SK-N-SH treated with all-trans-retinoic acid at 6 μM for 48 hours (cell line): ENCODE data around the gene BLID.

Experiments used
- ATAC-seq: fragments of 200-7000 bp; cut with Tn5 transposase; 3 replicates; pipeline ENCODE4 v1.9.1; 2020; ENCODE audit warnings: mild to moderate bottlenecking, moderate library complexity
- ARNTL ChIP-seq: fragments of 450-650 bp; formaldehyde crosslinking; IDR thresholded peaks from 2 replicates; pipeline ENCODE4 v1.5.0; 2020; ENCODE audit warnings: low read depth, mild to moderate bottlenecking, moderate library complexity, borderline replicate concordance
- BACH2 ChIP-seq: fragments of 250-450 bp; sonication (Bioruptor Pico); IDR thresholded peaks from 2 replicates; pipeline ENCODE4 v1.9.0; 2021; ENCODE audit warnings: mild to moderate bottlenecking, borderline replicate concordance
- CREB5 ChIP-seq: fragments of 250-450 bp; sonication (Bioruptor Pico); IDR thresholded peaks from 2 replicates; pipeline ENCODE4 v1.5.1; 2020; ENCODE audit warnings: low read depth, mild to moderate bottlenecking, moderate library complexity
- CSDC2 ChIP-seq: fragments of 250-450 bp; sonication (Bioruptor Pico); IDR thresholded peaks from 2 replicates; pipeline ENCODE4 v1.5.0; 2020; ENCODE audit warnings: mild to moderate bottlenecking, moderate library complexity
- ESRRG ChIP-seq: fragments of 250-450 bp; sonication (Bioruptor Pico); IDR thresholded peaks from 2 replicates; pipeline ENCODE4 v1.6.1; 2021; ENCODE audit warnings: mild to moderate bottlenecking
- GLIS3 ChIP-seq: fragments of 250-450 bp; sonication (Bioruptor Pico); IDR thresholded peaks from 2 replicates; pipeline ENCODE4 v1.5.0; 2020; ENCODE audit warnings: mild to moderate bottlenecking, moderate library complexity
- ISL1 ChIP-seq: fragments of 250-450 bp; sonication (Bioruptor Pico); IDR thresholded peaks from 2 replicates; pipeline ENCODE4 v2.1.2; 2022; ENCODE audit warnings: mild to moderate bottlenecking, moderate library complexity
- OSR1 ChIP-seq: fragments of 250-450 bp; sonication (Bioruptor Pico); IDR thresholded peaks from 2 replicates; pipeline ENCODE4 v1.8.0; 2022; ENCODE audit warnings: moderate library complexity, mild to moderate bottlenecking, inconsistent platforms
- PPARA ChIP-seq: fragments of 250-450 bp; sonication (Bioruptor Pico); IDR thresholded peaks from 2 replicates; pipeline ENCODE4 v1.5.0; 2020; ENCODE audit warnings: mild to moderate bottlenecking, borderline replicate concordance
- RARB ChIP-seq: fragments of 250-450 bp; sonication (Bioruptor Pico); IDR thresholded peaks from 2 replicates; pipeline ENCODE4 v1.8.0; 2021; ENCODE audit warnings: mild to moderate bottlenecking, moderate library complexity
- SNAI2 ChIP-seq: fragments of 250-450 bp; sonication (Bioruptor Pico); IDR thresholded peaks from 2 replicates; pipeline ENCODE4 v1.5.0; 2020; ENCODE audit warnings: mild to moderate bottlenecking, moderate library complexity
- TCF4 ChIP-seq: fragments of 250-450 bp; sonication (Bioruptor Pico); IDR thresholded peaks from 2 replicates; pipeline ENCODE4 v1.8.0; 2021; ENCODE audit warnings: mild to moderate bottlenecking, moderate library complexity, borderline replicate concordance
- TOX ChIP-seq: fragments of 250-450 bp; sonication (Bioruptor Pico); IDR thresholded peaks from 2 replicates; pipeline ENCODE4 v1.8.0; 2021; ENCODE audit warnings: mild to moderate bottlenecking, moderate library complexity, borderline replicate concordance
- TSHZ2 ChIP-seq: fragments of 250-450 bp; sonication (Bioruptor Pico); IDR thresholded peaks from 2 replicates; pipeline ENCODE4 v1.5.0; 2020; ENCODE audit warnings: mild to moderate bottlenecking, moderate library complexity
- ZC3H10 ChIP-seq: fragments of 250-450 bp; sonication (Bioruptor Pico); IDR thresholded peaks from 2 replicates; pipeline ENCODE4 v1.5.1; 2021; ENCODE audit warnings: mild to moderate bottlenecking, moderate library complexity
- ZNF565 ChIP-seq: fragments of 450-650 bp; formaldehyde crosslinking; conservative IDR thresholded peaks from 2 replicates; pipeline ENCODE4 v1.5.0; 2020; ENCODE audit warnings: low read depth, mild to moderate bottlenecking, moderate library complexity
- ZNF70 ChIP-seq: fragments of 450-650 bp; formaldehyde crosslinking; IDR thresholded peaks from 2 replicates; pipeline ENCODE4 v1.5.0; 2020; ENCODE audit warnings: mild to moderate bottlenecking, moderate library complexity
- ZNF8 ChIP-seq: fragments of 450-650 bp; formaldehyde crosslinking; IDR thresholded peaks from 2 replicates; pipeline ENCODE4 v1.5.0; 2020; ENCODE audit warnings: mild to moderate bottlenecking, moderate library complexity
- TF ChIP-seq, protein P1 (sequence below): fragments of 250-450 bp; sonication (Bioruptor Pico); IDR thresholded peaks from 2 replicates; pipeline ENCODE4 v1.8.0; 2021; ENCODE audit warnings: low read depth, mild to moderate bottlenecking, moderate library complexity, borderline replicate concordance
- TF ChIP-seq, protein P2 (sequence below): fragments of 250-450 bp; sonication (Bioruptor Pico); IDR thresholded peaks from 2 replicates; pipeline ENCODE4 v1.8.0; 2020; ENCODE audit warnings: mild to moderate bottlenecking, moderate library complexity, borderline replicate concordance
- TF ChIP-seq, protein P3 (sequence below): fragments of 250-450 bp; sonication (Bioruptor Pico); IDR thresholded peaks from 2 replicates; pipeline ENCODE4 v1.5.1; 2021; ENCODE audit warnings: mild to moderate bottlenecking, moderate library complexity

The BLID gene

GRCh38 chr11:122069707-122070360 is 46.2 kb downstream of the BLID start:
- ATAC-seq: peak; percentile 83

DNA sequence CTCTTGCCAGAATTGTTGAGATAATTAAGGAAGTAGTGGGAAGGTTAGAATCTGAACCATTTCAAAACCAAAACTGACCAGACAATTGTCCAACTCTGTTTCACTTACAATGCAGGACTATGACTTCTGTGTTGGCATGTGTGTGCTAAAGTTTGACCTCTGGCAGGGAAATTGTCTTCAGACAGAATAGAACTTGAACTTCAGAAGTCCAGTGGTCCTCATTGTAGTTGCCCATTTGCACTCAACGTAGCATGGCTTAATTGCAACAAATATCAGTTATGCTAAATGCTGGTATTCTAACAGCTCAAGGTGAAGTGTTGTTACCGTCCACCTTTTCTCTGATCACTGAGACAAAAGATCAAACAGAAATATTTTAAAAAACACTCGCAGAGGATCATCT is 47.2 kb downstream of the BLID start:
- no peak for ATAC-seq
- TF ChIP-seq ZNF565 (CRISPR knock-in tag) (no peak), TOX (CRISPR knock-in tag) (no peak), TCF4 (no peak), ZNF70 (CRISPR knock-in tag) (no peak), SNAI2 (CRISPR knock-in tag) (no peak), OSR1 (no peak), RARB (CRISPR knock-in tag) (no peak), CSDC2 (CRISPR knock-in tag) (no peak), ISL1 (CRISPR knock-in tag) (no peak), GLIS3 (no peak)
- TF ChIP-seq, protein P1, sequence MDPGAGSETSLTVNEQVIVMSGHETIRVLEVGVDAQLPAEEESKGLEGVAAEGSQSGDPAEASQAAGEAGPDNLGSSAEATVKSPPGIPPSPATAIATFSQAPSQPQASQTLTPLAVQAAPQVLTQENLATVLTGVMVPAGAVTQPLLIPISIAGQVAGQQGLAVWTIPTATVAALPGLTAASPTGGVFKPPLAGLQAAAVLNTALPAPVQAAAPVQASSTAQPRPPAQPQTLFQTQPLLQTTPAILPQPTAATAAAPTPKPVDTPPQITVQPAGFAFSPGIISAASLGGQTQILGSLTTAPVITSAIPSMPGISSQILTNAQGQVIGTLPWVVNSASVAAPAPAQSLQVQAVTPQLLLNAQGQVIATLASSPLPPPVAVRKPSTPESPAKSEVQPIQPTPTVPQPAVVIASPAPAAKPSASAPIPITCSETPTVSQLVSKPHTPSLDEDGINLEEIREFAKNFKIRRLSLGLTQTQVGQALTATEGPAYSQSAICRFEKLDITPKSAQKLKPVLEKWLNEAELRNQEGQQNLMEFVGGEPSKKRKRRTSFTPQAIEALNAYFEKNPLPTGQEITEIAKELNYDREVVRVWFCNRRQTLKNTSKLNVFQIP (CRISPR knock-in tag): no peak
- TF ChIP-seq, all 23 proteins: peak for 0

More at GRCh38 chr11:122069707-122070360, 46.2 kb downstream of the BLID start:
- TF ChIP-seq ZC3H10 (CRISPR knock-in tag) (no peak), BACH2 (CRISPR knock-in tag) (no peak), OSR1 (no peak), ZNF70 (CRISPR knock-in tag) (no peak), ESRRG (CRISPR knock-in tag) (no peak), ZNF565 (CRISPR knock-in tag) (no peak), SNAI2 (CRISPR knock-in tag) (no peak), CREB5 (CRISPR knock-in tag) (no peak), ISL1 (CRISPR knock-in tag) (no peak; the same call in 1 of the 2 replicates), ARNTL (CRISPR knock-in tag) (no peak), RARB (CRISPR knock-in tag) (no peak), GLIS3 (no peak), ZNF8 (no peak), PPARA (CRISPR knock-in tag) (no peak), TSHZ2 (CRISPR knock-in tag) (no peak), TCF4 (no peak)
- TF ChIP-seq, protein P2, sequence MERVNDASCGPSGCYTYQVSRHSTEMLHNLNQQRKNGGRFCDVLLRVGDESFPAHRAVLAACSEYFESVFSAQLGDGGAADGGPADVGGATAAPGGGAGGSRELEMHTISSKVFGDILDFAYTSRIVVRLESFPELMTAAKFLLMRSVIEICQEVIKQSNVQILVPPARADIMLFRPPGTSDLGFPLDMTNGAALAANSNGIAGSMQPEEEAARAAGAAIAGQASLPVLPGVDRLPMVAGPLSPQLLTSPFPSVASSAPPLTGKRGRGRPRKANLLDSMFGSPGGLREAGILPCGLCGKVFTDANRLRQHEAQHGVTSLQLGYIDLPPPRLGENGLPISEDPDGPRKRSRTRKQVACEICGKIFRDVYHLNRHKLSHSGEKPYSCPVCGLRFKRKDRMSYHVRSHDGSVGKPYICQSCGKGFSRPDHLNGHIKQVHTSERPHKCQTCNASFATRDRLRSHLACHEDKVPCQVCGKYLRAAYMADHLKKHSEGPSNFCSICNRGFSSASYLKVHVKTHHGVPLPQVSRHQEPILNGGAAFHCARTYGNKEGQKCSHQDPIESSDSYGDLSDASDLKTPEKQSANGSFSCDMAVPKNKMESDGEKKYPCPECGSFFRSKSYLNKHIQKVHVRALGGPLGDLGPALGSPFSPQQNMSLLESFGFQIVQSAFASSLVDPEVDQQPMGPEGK (CRISPR knock-in tag): no peak
- TF ChIP-seq, protein P3, sequence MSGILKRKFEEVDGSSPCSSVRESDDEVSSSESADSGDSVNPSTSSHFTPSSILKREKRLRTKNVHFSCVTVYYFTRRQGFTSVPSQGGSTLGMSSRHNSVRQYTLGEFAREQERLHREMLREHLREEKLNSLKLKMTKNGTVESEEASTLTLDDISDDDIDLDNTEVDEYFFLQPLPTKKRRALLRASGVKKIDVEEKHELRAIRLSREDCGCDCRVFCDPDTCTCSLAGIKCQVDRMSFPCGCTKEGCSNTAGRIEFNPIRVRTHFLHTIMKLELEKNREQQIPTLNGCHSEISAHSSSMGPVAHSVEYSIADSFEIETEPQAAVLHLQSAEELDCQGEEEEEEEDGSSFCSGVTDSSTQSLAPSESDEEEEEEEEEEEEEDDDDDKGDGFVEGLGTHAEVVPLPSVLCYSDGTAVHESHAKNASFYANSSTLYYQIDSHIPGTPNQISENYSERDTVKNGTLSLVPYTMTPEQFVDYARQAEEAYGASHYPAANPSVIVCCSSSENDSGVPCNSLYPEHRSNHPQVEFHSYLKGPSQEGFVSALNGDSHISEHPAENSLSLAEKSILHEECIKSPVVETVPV (CRISPR knock-in tag): no peak
- TF ChIP-seq, protein P1 (CRISPR knock-in tag): no peak
